ENCODE measurements around the gene MARK3.

MARK3 gene

GRCh38 chr14:103385152-103385928, at the start of gene MARK3:
TSS of gene MARK3 (plus strand) at chr14:103385415. CDS start at chr14:103386030, 615 bp downstream.
- peak within 1 kb of the TSS; percentile 96 for H3K4me2 ChIP-seq (ENCODE audit: insufficient read depth, low read length)
- DNase-seq (peak; percentile 96), ATAC-seq (ENCODE audit: insufficient read depth, low read depth) (peak; percentile 93)
- peak within 1 kb of the TSS; percentile 93 for H3K9ac ChIP-seq (ENCODE audit: low read depth, low read length)
- peak within 1 kb of the TSS; percentile 97 for H2AFZ ChIP-seq (ENCODE audit: low read depth, low read length)
- peaks cover 57% of the 10 kb centered on the region for H3K79me2 ChIP-seq (ENCODE audit: insufficient read depth, low read length)
- H3K27ac ChIP-seq (ENCODE audit: low read length): peak within 1 kb of the TSS; percentile 88
- H3K36me3 ChIP-seq (ENCODE audit: insufficient read depth, low read length): no peaks in the 10 kb centered on the region; the same call in 1 of the 2 replicates
- H3K9me3 ChIP-seq (ENCODE audit: insufficient read depth, low read length, severe bottlenecking): no peaks in the 10 kb centered on the region
- peaks cover 30% of the 10 kb centered on the region for H4K20me1 ChIP-seq (ENCODE audit: insufficient read depth, low read length)
- peak within 1 kb of the TSS; percentile 90 to 99 for H3K4me3 ChIP-seq (ENCODE audit: low read depth in 1 of 2, low read length in 2 of 2)
- peaks cover 35% of the 10 kb centered on the region for H3K4me1 ChIP-seq (ENCODE audit: insufficient read depth, low read length)
- peaks cover 17% of the 10 kb centered on the region for H3K27me3 ChIP-seq (ENCODE audit: insufficient read depth, low read length, poor library complexity)
- TF ChIP-seq, protein P1, sequence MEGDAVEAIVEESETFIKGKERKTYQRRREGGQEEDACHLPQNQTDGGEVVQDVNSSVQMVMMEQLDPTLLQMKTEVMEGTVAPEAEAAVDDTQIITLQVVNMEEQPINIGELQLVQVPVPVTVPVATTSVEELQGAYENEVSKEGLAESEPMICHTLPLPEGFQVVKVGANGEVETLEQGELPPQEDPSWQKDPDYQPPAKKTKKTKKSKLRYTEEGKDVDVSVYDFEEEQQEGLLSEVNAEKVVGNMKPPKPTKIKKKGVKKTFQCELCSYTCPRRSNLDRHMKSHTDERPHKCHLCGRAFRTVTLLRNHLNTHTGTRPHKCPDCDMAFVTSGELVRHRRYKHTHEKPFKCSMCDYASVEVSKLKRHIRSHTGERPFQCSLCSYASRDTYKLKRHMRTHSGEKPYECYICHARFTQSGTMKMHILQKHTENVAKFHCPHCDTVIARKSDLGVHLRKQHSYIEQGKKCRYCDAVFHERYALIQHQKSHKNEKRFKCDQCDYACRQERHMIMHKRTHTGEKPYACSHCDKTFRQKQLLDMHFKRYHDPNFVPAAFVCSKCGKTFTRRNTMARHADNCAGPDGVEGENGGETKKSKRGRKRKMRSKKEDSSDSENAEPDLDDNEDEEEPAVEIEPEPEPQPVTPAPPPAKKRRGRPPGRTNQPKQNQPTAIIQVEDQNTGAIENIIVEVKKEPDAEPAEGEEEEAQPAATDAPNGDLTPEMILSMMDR (IDR thresholded peaks at IDR 0.05; ENCODE audit: borderline replicate concordance, extremely low read depth, low read length, poor library complexity, severe bottlenecking): peak; percentile 45
- TF ChIP-seq EZH2 (IDR thresholded peaks at IDR 0.05; ENCODE audit: borderline replicate concordance, low read depth, low read length, severe bottlenecking): no peak

- TF ChIP-seq EZH2 (IDR thresholded peaks at IDR 0.05; ENCODE audit: borderline replicate concordance, low read depth, low read length, severe bottlenecking): no peak
- TF ChIP-seq, protein P1 (IDR thresholded peaks at IDR 0.05; ENCODE audit: borderline replicate concordance, extremely low read depth, low read length, poor library complexity, severe bottlenecking): no peak
- Histone ChIP-seq H3K4me2 (ENCODE audit: insufficient read depth, low read length) (peak overlapping the region; percentile 83), H3K9ac (ENCODE audit: low read depth, low read length) (peak overlapping the region; percentile 100; the same call in 1 of the 2 replicates), H3K4me3 (ENCODE audit: low read depth in 1 of 2, low read length in 2 of 2) (peak overlapping the region in 1 of 2 experiments; percentile 62; a peak in 1 of 4 replicates), H3K27ac (ENCODE audit: low read length) (no peak overlapping the region), H2AFZ (ENCODE audit: low read depth, low read length) (no peak overlapping the region), H3K9me3 (ENCODE audit: insufficient read depth, low read length, severe bottlenecking) (no peaks in the 10 kb centered on the region), H3K79me2 (ENCODE audit: insufficient read depth, low read length) (peaks cover 66% of the 10 kb centered on the region), H3K27me3 (ENCODE audit: insufficient read depth, low read length, poor library complexity) (no peaks in the 10 kb centered on the region), H3K4me1 (ENCODE audit: insufficient read depth, low read length) (peaks cover 47% of the 10 kb centered on the region), H4K20me1 (ENCODE audit: insufficient read depth, low read length) (peaks cover 59% of the 10 kb centered on the region), H3K36me3 (ENCODE audit: insufficient read depth, low read length) (peaks cover 68% of the 10 kb centered on the region)
- DNase-seq (no peak), ATAC-seq (ENCODE audit: insufficient read depth, low read depth) (no peak)
Observed at GRCh38 chr14:103336191-103336590, 49.0 kb upstream of the MARK3 start.

DNA sequence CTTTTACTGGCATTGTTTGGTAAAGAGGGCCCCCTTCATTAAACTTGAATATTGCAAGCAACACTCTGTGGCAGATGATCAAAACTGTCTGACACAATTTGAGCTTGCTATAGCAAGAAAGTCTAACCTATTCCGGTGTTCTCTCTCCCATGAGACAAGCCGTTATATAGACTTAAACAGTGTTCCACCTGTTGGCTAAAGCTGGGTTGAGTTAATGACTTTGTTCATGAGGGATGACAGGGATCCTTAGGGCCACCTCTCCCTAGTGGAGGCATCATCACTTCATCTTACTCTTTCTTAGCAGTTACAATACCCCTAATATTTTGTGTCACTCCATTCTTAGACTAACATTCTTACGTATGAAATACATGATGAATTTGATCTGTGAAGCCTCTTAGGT, 47.4 kb upstream of the MARK3 start:
- no peak for DNase-seq
- H3K4me2 ChIP-seq (ENCODE audit: insufficient read depth, low read length): peak overlapping the region; percentile 20; the same call in 1 of the 2 replicates

More for the DNA sequence above, 47.4 kb upstream of the MARK3 start:
- H3K36me3 ChIP-seq (ENCODE audit: insufficient read depth, low read length): peaks cover 84% of the 10 kb centered on the region
- ATAC-seq (ENCODE audit: insufficient read depth, low read depth): no peak
- H3K27ac ChIP-seq (ENCODE audit: low read length): no peak overlapping the region
- TF ChIP-seq EZH2 (IDR thresholded peaks at IDR 0.05; ENCODE audit: borderline replicate concordance, low read depth, low read length, severe bottlenecking): no peak
- TF ChIP-seq, protein P1 (IDR thresholded peaks at IDR 0.05; ENCODE audit: borderline replicate concordance, extremely low read depth, low read length, poor library complexity, severe bottlenecking): no peak
- no peaks in the 10 kb centered on the region for H3K9me3 ChIP-seq (ENCODE audit: insufficient read depth, low read length, severe bottlenecking)
- peaks cover 33% of the 10 kb centered on the region for H3K4me1 ChIP-seq (ENCODE audit: insufficient read depth, low read length)
- H3K4me3 ChIP-seq (ENCODE audit: low read depth in 1 of 2, low read length in 2 of 2): no peak overlapping the region
- H3K79me2 ChIP-seq (ENCODE audit: insufficient read depth, low read length): peaks cover 61% of the 10 kb centered on the region
- H2AFZ ChIP-seq (ENCODE audit: low read depth, low read length): no peak overlapping the region
- no peak overlapping the region for H3K9ac ChIP-seq (ENCODE audit: low read depth, low read length)
- no peaks in the 10 kb centered on the region for H3K27me3 ChIP-seq (ENCODE audit: insufficient read depth, low read length, poor library complexity)
- peaks cover 70% of the 10 kb centered on the region for H4K20me1 ChIP-seq (ENCODE audit: insufficient read depth, low read length)

All from DND-41 (cell line).